GM18870 (cell line): Measurements from ENCODE around the gene SUV39H2.
A peak's percentile ranks its signal among the peaks of the same experiment; 100 is the strongest.
"Not testable (repeated sequence)": the region's sequence is repeated elsewhere in the genome, so short reads cannot be mapped to it uniquely, and the experiment has no call there.

Source experiments
- ATAC-seq: cut with Tn5 transposase; IDR thresholded peaks from one replicate; pipeline ENCODE4 v1.9.1; 2021; ENCODE audit warnings: moderate library complexity; ENCODE audit not compliant: unreplicated experiment

SUV39H2 gene

DNA sequence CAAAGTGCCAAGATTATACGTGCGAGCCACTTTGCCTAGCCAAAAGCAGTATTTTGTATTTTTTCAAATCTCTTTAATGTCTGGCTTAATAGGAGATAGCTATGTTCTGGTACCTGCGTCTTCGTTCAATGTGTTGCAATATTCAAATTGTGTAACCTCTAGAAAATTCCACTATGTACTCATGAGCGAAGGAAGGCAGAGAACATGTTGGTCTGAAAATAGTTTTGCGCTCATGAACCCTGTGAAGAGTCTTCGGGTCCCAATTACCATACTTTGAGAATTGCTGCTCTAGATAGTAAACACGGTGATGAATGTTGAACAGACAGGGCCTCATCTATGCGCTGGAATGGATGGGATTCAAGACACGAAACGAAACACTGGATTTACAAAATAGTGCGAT lies 2.7 kb upstream of the SUV39H2 start:
- ATAC-seq: no peak

DNA sequence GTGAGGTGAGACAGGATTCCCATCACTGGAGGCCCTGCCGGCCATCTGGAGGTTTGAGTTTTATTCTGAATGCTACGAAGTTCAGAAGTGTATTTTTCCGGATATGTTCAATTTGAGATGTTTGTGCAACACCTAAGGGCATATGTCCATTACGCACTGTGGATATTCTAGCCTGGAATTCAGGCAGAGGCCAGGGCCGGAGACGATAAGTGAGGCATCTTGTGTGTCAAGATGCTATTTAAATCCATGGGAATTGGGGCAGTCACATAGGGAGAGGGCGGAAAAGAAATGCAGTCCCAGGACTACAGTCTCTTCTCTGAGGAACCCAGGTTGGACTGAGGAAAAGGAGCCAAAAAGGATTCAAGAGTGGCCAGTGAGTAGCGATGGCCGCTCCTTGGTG lies 1.9 kb upstream of the SUV39H2 start:
- no peak for ATAC-seq

- ATAC-seq: no peak
These were observed 660 bp downstream of the SUV39H2 start for GRCh38 chr10:14879124-14879927.

GRCh38 chr10:14879928-14880193 lies 1.2 kb downstream of the SUV39H2 start:
- ATAC-seq: no peak

DNA sequence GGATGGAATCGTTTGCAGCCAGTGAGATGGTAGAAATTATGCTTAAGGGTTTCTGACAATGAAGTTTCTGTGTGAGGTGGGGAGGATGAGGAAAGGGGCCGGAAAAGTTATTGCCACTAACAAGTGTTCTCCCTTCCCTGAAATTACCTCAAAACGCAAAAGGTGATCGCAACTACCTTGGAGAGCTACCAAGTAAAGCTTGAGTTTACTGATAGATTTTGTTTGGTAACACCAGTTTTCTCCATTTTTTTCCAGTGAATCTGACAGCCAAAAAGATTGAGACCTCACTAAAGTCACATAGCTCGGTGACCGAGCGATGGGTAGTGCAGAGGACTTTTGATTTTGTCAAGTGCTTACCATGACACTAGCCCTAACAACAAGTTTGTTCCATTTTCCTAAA lies 1.6 kb downstream of the SUV39H2 start:
- no peak for ATAC-seq

DNA sequence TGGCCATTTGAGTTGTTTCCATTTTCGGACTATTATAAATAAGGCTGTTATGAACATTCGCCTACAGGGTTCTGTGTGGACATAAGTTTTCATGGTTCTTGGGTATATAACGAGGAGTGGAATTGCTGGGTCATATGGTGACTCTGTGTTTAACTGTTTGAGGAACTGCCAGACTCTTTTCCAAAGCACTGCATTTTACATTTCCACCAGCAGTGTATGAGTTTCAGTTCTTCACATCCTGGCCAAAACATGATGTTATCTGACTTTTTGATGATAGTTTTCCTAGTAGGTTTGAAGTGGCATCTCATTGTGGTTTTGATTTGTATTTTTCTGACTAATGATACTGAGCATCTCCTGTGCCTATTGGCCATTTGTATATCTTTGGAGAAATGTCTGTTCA lies 5.4 kb downstream of the SUV39H2 start:
- ATAC-seq: no peak

DNA sequence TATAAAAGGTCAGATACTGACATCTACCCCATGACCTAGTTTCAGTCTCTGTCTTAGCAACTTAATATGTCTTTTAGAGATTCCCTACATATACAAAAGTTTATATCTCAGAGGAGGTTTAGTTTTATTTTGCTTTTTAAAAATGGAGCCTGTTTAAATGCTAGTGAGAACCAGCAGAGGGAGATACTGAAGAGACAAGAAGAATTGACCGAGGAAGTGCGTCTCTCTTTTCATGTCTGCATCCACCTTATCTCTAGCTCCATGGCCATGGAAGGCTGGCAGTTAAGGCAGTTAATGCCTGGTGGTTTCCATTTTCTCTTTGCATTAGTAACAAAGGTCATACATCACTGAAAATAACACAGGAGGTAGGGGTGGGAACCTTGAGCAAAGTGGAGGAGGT lies 10.7 kb downstream of the SUV39H2 start:
- no peak for ATAC-seq

- no peak for ATAC-seq
These were observed 12.5 kb downstream of the SUV39H2 start for GRCh38 chr10:14891151-14891550.

DNA sequence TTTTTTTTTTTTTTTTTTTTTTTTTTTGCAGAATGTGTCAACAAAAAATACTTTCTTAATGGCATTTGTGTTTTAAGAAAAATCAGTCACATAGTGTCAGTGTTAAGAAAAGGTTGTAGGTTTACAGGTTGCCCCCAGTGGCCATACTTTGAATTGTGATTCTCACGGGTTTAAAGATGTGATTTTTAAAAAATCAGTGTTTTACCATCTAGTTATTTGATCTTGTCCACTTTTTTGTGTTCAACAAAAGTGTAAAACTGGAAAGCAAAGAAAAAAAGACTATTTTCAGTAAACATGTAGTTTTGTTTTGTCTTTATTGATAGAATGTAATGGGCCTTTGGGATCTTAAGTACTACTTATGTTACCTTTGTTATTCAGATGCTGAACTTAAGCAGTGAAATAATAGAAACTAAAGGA lies 25.7 kb downstream of the SUV39H2 start:
- no peak for ATAC-seq

- no peak for ATAC-seq
These were observed 26.2 kb downstream of the SUV39H2 start for GRCh38 chr10:14904864-14905263.

- ATAC-seq: no peak
These were observed 27.2 kb downstream of the SUV39H2 start for GRCh38 chr10:14905890-14906289.

DNA sequence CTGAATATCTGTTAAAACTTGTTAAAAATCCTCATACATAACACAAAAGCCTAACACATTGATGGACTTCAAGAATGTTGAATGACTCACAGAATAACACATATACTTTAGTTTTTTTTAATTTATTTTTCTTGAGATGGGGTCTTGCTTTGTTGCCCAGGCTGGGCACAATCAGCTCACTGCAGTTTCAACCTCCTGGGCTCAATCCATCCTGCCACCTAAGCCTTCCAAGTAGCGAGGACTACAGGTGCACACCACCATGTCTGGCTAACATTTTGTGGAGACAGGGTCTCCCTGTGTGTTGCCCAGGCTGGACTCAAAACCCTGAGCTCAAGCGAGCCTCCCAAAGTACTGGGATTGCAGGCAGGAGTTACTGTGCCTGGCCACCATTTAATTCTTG lies 28.1 kb downstream of the SUV39H2 start:
- no peak for ATAC-seq

DNA sequence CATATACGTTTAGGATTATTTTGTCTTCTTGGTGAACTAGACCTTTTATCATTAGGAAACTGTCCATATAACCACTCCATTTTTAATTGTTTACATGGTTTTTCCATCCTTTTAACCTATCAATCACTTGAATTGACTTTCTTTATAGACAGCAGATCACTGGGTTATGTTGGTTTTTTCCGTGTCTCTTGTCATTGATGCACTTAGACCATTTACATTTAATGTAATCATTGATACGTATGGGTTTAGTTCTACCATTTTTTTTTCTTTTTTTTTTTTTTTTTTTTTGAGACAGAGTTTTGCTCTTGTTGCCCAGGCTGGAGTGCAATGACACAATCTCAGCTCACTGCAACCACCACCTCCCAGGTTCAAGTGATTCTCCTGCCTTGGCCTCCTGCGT lies 28.9 kb downstream of the SUV39H2 start:
- not testable (repeated sequence) for ATAC-seq

GRCh38 chr10:14909101-14909500 lies 30.4 kb downstream of the SUV39H2 start:
- no peak for ATAC-seq

- ATAC-seq: no peak
These were observed 32.3 kb downstream of the SUV39H2 start for GRCh38 chr10:14910953-14911352.

DNA sequence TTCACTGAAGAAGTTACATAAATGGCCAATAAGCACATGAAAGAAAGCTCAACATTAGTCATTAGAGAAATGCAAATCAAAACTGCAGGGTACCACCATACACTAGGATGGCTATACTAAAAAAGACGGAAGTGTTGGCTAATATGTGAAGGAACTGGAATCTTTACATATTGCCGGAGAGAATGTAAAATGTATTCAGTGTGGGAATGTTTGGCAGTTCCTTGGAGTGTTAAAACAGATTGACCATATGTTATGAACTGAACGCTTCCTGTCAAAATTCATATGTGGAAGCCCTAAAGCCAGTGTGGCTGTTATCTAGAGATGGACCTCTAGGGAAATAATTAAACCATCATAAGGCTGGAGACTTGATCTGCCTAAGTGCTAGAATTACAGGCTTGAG lies 33.1 kb downstream of the SUV39H2 start:
- no peak for ATAC-seq

GRCh38 chr10:14916600-14916999 lies 37.9 kb downstream of the SUV39H2 start:
- no peak for ATAC-seq

GRCh38 chr10:14917827-14918226 lies 39.2 kb downstream of the SUV39H2 start:
- no peak for ATAC-seq

DNA sequence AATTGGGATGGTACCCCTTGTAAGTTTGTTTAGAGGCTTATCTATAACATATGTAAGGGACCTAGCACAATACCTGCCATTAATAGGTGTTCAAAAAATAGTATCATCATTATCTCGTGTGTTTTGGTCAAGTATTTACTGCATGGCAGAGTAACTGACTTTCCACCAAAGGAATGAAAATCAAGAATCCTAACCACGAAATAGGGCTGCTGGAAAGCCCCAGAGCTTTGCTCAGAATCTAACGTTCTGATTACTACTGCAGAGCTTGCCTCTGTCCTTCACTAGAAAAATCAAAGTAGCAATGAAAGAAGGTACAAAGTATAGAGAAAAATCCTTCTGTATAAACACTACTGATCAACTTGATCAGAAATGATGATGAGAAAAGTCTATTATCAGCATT lies 40.3 kb downstream of the SUV39H2 start:
- ATAC-seq: no peak

DNA sequence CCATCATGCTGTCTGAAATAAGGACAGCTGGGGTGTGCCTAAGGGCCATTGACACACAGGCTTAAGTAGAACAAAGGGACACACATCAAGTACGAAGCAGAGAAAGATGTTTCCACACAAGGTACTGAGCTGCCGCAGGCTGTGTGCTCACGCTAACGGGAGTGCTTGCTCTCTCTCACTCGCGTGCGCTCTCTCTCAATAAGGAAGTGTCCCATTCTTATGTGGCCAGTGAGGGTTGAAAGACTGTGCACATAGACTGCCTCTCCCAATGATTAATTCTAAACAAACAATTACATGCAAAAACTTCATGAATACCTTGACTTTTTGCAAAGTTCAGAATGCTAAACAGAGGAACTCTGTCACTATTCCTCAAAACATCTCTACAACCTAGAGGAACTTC lies 45.3 kb downstream of the SUV39H2 start:
- ATAC-seq: no peak

DNA sequence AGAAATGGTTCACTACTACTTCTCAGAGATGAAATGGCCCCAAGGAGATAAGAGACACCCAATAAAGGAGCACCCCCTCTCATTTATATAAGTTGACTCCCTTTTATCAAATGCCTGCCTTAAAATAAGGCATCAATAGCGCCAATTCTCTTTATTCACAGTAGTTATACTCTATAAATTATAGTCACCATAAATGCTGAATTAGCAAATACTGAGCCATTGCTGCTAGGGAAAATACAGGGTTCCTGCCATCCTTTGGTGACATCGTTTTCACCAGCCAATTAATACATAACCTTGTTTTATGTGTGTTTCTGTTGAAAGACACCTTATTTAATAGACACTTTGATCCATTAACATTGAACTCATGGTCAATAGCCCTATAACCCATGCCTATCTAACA lies 46.6 kb downstream of the SUV39H2 start:
- no peak for ATAC-seq

- no peak for ATAC-seq
These were observed 47.4 kb downstream of the SUV39H2 start for GRCh38 chr10:14926061-14926470.

DNA sequence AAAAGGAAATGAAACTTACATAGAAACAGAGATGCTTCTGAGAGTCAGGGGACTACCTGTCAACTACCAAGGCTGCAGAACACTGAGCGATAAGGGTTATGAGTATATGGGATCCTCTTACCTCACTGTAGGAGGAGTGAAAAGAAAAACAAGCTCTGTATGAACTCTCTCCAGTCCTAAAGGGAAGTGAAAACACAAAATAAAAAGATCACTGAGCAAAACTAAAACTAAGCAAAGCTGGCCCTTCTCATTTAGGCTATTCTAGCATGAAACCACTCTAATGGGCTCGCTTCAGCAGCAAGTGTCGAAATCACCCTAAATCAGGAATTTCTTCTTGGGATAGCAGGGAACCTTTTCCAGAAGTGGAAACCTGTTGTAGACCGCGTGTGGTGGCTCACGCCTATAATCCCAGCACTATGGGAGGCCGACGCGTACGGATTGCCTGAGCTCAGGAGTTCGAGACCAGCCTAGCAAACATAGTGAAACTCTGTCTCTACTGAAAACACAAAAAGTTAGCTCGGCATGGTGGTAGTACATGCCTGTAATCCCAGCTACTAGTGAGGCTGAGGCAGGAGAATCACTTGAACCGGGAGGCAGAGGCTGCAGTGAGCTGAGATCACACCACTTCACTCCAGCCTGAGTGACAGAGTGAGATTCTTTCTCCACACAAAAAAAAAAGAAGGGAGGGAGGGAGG lies 48.2 kb downstream of the SUV39H2 start:
- ATAC-seq: peak; percentile 92
